GM21825 (cell line): ENCODE measurements around the gene B3GNT2.
"Not testable (repeated sequence)": the region's sequence is repeated elsewhere in the genome, so short reads cannot be mapped to it uniquely, and the experiment has no call there.

Experiments
- ATAC-seq: cut with Tn5 transposase; IDR thresholded peaks from one replicate; pipeline ENCODE4 v1.9.1; 2021; ENCODE audit warnings: mild to moderate bottlenecking, moderate library complexity; ENCODE audit not compliant: unreplicated experiment

B3GNT2 gene

GRCh38 chr2:62231541-62231940, 35.6 kb downstream of the B3GNT2 start:
- no peak for ATAC-seq

- ATAC-seq, result no peak
Observed at GRCh38 chr2:62234755-62235655, 39.1 kb downstream of the B3GNT2 start.

GRCh38 chr2:62236499-62236898, 40.6 kb downstream of the B3GNT2 start:
- ATAC-seq, result no peak

GRCh38 chr2:62238236-62238635, 42.3 kb downstream of the B3GNT2 start:
- no peak for ATAC-seq

- ATAC-seq, result no peak
Observed at GRCh38 chr2:62240546-62240945, 44.6 kb downstream of the B3GNT2 start.

GRCh38 chr2:62243983-62244382, 48.1 kb downstream of the B3GNT2 start:
- ATAC-seq, result no peak

- ATAC-seq, result no peak
Observed at GRCh38 chr2:62248226-62248625, 52.3 kb downstream of the B3GNT2 start.

- ATAC-seq, result no peak
Observed at GRCh38 chr2:62250239-62250638, 54.3 kb downstream of the B3GNT2 start.

GRCh38 chr2:62254424-62255266, 58.7 kb downstream of the B3GNT2 start:
- ATAC-seq, result no peak

- ATAC-seq, result no peak
Observed at GRCh38 chr2:62257466-62257865, 61.6 kb downstream of the B3GNT2 start.

- no peak for ATAC-seq
Observed at GRCh38 chr2:62263076-62263715, 67.3 kb downstream of the B3GNT2 start.

GRCh38 chr2:62264186-62264585, 68.3 kb downstream of the B3GNT2 start:
- no peak for ATAC-seq

- no peak for ATAC-seq
Observed at GRCh38 chr2:62265106-62265505, 69.2 kb downstream of the B3GNT2 start.

GRCh38 chr2:62266433-62267038, 70.6 kb downstream of the B3GNT2 start:
- ATAC-seq, result no peak

- ATAC-seq, result no peak
Observed at GRCh38 chr2:62267696-62268095, 71.8 kb downstream of the B3GNT2 start.

- not testable (repeated sequence) for ATAC-seq
Observed at GRCh38 chr2:62268681-62269188, 72.8 kb downstream of the B3GNT2 start.

- ATAC-seq, result no peak
Observed at GRCh38 chr2:62270728-62271127, 74.8 kb downstream of the B3GNT2 start.
